ENCODE measurements around the gene MALT1.

DNA sequence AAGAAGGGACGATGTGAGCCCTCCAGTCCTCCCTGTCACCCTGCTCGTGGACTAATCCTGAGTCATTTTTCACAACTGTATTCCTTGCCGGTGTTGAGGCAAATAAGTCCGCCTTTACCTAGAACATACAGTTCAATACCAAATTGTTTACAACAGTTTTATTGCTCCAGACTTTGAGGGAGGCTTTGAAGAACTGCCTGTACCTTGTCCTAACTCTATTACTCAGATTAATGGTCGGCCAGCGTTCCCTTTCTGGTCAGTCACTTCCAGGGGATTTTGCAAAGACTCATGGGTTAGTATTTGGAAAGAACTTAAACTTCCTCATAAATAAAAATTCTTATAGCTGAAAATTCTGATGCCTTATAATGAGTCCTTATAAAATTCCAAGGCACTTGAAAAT, 108.3 kb downstream of the MALT1 start:
- TF ChIP-seq, protein P1, sequence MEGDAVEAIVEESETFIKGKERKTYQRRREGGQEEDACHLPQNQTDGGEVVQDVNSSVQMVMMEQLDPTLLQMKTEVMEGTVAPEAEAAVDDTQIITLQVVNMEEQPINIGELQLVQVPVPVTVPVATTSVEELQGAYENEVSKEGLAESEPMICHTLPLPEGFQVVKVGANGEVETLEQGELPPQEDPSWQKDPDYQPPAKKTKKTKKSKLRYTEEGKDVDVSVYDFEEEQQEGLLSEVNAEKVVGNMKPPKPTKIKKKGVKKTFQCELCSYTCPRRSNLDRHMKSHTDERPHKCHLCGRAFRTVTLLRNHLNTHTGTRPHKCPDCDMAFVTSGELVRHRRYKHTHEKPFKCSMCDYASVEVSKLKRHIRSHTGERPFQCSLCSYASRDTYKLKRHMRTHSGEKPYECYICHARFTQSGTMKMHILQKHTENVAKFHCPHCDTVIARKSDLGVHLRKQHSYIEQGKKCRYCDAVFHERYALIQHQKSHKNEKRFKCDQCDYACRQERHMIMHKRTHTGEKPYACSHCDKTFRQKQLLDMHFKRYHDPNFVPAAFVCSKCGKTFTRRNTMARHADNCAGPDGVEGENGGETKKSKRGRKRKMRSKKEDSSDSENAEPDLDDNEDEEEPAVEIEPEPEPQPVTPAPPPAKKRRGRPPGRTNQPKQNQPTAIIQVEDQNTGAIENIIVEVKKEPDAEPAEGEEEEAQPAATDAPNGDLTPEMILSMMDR (IDR thresholded peaks at IDR 0.05), result no peak
- TF ChIP-seq POLR2A (IDR thresholded peaks at IDR 0.05), result no peak

Data from lower leg skin (tissue), 3 donors.